ENCODE measurements around the gene CRYBB1. TPM values are rescaled to one million over a fixed set of nuclear protein-coding genes. Genes with fewer than 3 reads are reported as not detected.

The CRYBB1 gene
- total and polyA plus RNA-seq, 5 donors from 2014 or later, result not detected

GRCh38 chr22:26601726-26602125, 16.1 kb downstream of the CRYBB1 start:
- no peaks in the 10 kb centered on the region for H3K4me1 ChIP-seq (ENCODE audit: control insufficient read depth, insufficient read depth, low read length, poor library complexity, severe bottlenecking)
- no peaks in the 10 kb centered on the region for H3K27me3 ChIP-seq (ENCODE audit: control insufficient read depth, insufficient read depth, low read length)
- ATAC-seq (ENCODE audit: low read depth in 2 of 2), result no peak
- no peaks in the 10 kb centered on the region for H3K9me3 ChIP-seq (ENCODE audit: control insufficient read depth in 2 of 2, low read length in 2 of 2)
- H3K27me3 Mint-ChIP-seq, result no peaks in the 10 kb centered on the region
- H3K4me3 Mint-ChIP-seq, result no peak overlapping the region
- H3K36me3 ChIP-seq (ENCODE audit: control insufficient read depth, insufficient read depth, low read length), result no peaks in the 10 kb centered on the region
- peaks cover 0 to 4% (median 0%) of the 10 kb centered on the region in 7 donors for H3K9me3 Mint-ChIP-seq
- no peak overlapping the region for H3K4me3 ChIP-seq (ENCODE audit: low read depth, low read length)
- no peaks in the 10 kb centered on the region for H3K36me3 Mint-ChIP-seq
- DNase-seq, result no peak
- no peak overlapping the region for H3K27ac ChIP-seq (ENCODE audit: insufficient read depth, low read length, poor library complexity, severe bottlenecking)
- H3K27ac Mint-ChIP-seq, result peak overlapping the region in 1 of 3 donors; percentile 42
- peaks cover 0 to 7% (median 1%) of the 10 kb centered on the region in 4 donors for H3K4me1 Mint-ChIP-seq

DNA sequence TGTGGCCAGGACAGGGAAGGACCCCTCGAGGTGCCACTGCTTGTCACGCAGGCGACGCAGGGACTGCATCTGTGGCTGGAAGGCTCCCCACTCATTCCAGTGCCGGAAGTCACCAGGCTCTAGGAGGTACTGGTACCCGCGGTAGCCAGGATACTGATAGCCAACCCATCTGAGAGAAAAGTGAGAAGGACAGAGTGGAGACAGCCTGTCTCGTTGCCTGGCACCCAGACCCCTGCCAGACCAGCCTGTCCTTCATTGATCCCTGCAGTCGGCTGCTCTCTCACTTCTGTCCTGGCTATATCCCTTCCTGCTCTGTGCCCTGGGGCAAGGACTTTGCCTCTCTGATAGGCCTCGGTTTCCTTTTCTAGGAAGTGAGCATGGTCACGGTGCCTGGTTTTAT, 18.3 kb downstream of the CRYBB1 start:
- no peak for ATAC-seq (ENCODE audit: low read depth in 2 of 2)
- Histone ChIP-seq H3K4me3 (ENCODE audit: low read depth, low read length) (no peak overlapping the region), H3K9me3 (ENCODE audit: control insufficient read depth in 2 of 2, low read length in 2 of 2) (no peaks in the 10 kb centered on the region), H3K36me3 (ENCODE audit: control insufficient read depth, insufficient read depth, low read length) (no peaks in the 10 kb centered on the region), H3K27me3 (ENCODE audit: control insufficient read depth, insufficient read depth, low read length) (no peaks in the 10 kb centered on the region), H3K27ac (ENCODE audit: insufficient read depth, low read length, poor library complexity, severe bottlenecking) (no peak overlapping the region), H3K4me1 (ENCODE audit: control insufficient read depth, insufficient read depth, low read length, poor library complexity, severe bottlenecking) (no peaks in the 10 kb centered on the region)
- no peaks in the 10 kb centered on the region for H3K27me3 Mint-ChIP-seq
- no peak overlapping the region for H3K4me3 Mint-ChIP-seq
- no peaks in the 10 kb centered on the region for H3K36me3 Mint-ChIP-seq
- no peak overlapping the region for H3K27ac Mint-ChIP-seq
- DNase-seq, result no peak
- peaks cover 0 to 7% (median 3%) of the 10 kb centered on the region in 4 donors for H3K4me1 Mint-ChIP-seq
- peaks cover 0 to 4% (median 0%) of the 10 kb centered on the region in 7 donors for H3K9me3 Mint-ChIP-seq

GRCh38 chr22:26597480-26597879, 20.3 kb downstream of the CRYBB1 start:
- H3K9me3 ChIP-seq (ENCODE audit: control insufficient read depth in 2 of 2, low read length in 2 of 2), result no peaks in the 10 kb centered on the region
- Mint-ChIP-seq H3K4me3 (no peak overlapping the region), H3K36me3 (no peaks in the 10 kb centered on the region), H3K9me3 (no peaks in the 10 kb centered on the region), H3K27me3 (no peaks in the 10 kb centered on the region), H3K4me1 (peaks cover 2 to 22% (median 16%) of the 10 kb centered on the region in 4 donors), H3K27ac (peak overlapping the region in 1 of 3 donors; percentile 68)
- H3K36me3 ChIP-seq (ENCODE audit: control insufficient read depth, insufficient read depth, low read length), result no peaks in the 10 kb centered on the region
- no peaks in the 10 kb centered on the region for H3K27me3 ChIP-seq (ENCODE audit: control insufficient read depth, insufficient read depth, low read length)
- DNase-seq (no peak), ATAC-seq (ENCODE audit: low read depth in 2 of 2) (no peak)
- no peak overlapping the region for H3K4me3 ChIP-seq (ENCODE audit: low read depth, low read length)
- H3K27ac ChIP-seq (ENCODE audit: insufficient read depth, low read length, poor library complexity, severe bottlenecking), result no peak overlapping the region
- peaks cover 18% of the 10 kb centered on the region for H3K4me1 ChIP-seq (ENCODE audit: control insufficient read depth, insufficient read depth, low read length, poor library complexity, severe bottlenecking)

DNA sequence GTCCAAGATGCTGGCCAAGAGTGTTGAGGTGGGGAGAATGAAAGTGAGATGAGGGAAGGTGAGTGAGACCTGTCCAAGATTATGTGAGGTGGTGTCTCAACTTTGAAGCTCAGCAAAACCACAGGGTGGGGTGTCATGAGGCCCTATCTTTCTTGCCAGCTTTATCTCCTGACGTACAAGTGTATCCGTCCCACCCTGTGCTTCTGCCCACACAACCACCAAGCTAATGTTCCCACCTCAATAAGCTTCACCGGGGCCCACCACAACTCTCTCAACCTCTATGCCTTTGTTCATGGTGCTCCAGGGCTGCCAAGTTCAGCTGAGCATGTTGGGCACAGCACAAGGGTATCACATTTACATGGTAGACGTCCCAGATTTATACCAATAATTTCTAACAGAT, 20.8 kb downstream of the CRYBB1 start:
- Mint-ChIP-seq H3K4me1 (peaks cover 6 to 26% (median 21%) of the 10 kb centered on the region in 4 donors), H3K27ac (peak overlapping the region in 1 of 3 donors; percentile 68), H3K36me3 (no peaks in the 10 kb centered on the region), H3K9me3 (no peaks in the 10 kb centered on the region), H3K4me3 (no peak overlapping the region), H3K27me3 (no peaks in the 10 kb centered on the region)
- Histone ChIP-seq H3K4me1 (ENCODE audit: control insufficient read depth, insufficient read depth, low read length, poor library complexity, severe bottlenecking) (peaks cover 22% of the 10 kb centered on the region), H3K4me3 (ENCODE audit: low read depth, low read length) (no peak overlapping the region), H3K36me3 (ENCODE audit: control insufficient read depth, insufficient read depth, low read length) (no peaks in the 10 kb centered on the region), H3K9me3 (ENCODE audit: control insufficient read depth in 2 of 2, low read length in 2 of 2) (no peaks in the 10 kb centered on the region), H3K27me3 (ENCODE audit: control insufficient read depth, insufficient read depth, low read length) (no peaks in the 10 kb centered on the region), H3K27ac (ENCODE audit: insufficient read depth, low read length, poor library complexity, severe bottlenecking) (no peak overlapping the region)
- DNase-seq (no peak), ATAC-seq (ENCODE audit: low read depth in 2 of 2) (no peak)

DNA sequence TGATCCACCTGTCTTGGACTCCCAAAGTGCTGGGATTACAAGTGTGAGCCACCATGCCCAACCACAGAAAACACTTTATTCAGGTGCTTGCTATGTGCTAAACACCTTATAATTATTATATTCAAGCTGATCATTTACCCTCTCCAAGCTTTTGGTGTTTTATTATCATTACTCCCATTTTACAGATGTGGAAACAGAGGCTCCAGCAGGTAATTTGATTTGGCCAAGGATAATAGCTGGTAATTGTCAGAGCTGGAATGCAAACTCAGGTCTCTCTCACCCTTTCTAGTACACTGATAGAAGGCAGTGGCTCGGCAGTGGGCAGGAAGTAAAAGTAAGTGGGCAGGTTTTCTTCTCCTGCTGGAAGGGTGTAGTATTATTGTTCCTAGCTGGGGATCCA, 24.1 kb downstream of the CRYBB1 start:
- no peaks in the 10 kb centered on the region for H3K27me3 ChIP-seq (ENCODE audit: control insufficient read depth, insufficient read depth, low read length)
- H3K27ac Mint-ChIP-seq, result peak overlapping the region; percentile 60 to 78 (median 71)
- no peak overlapping the region for H3K27ac ChIP-seq (ENCODE audit: insufficient read depth, low read length, poor library complexity, severe bottlenecking)
- H3K4me3 ChIP-seq (ENCODE audit: low read depth, low read length), result peak overlapping the region; percentile 14
- H3K4me1 Mint-ChIP-seq, result peaks cover 15 to 49% (median 33%) of the 10 kb centered on the region in 4 donors
- no peak for DNase-seq
- peaks cover 44% of the 10 kb centered on the region for H3K4me1 ChIP-seq (ENCODE audit: control insufficient read depth, insufficient read depth, low read length, poor library complexity, severe bottlenecking)
- no peaks in the 10 kb centered on the region for H3K9me3 ChIP-seq (ENCODE audit: control insufficient read depth in 2 of 2, low read length in 2 of 2)
- H3K36me3 Mint-ChIP-seq, result no peaks in the 10 kb centered on the region
- no peaks in the 10 kb centered on the region for H3K27me3 Mint-ChIP-seq
- H3K36me3 ChIP-seq (ENCODE audit: control insufficient read depth, insufficient read depth, low read length), result no peaks in the 10 kb centered on the region
- no peak for ATAC-seq (ENCODE audit: low read depth in 2 of 2)
- H3K4me3 Mint-ChIP-seq, result peak overlapping the region in 2 of 4 donors; percentile 29 to 67
- no peaks in the 10 kb centered on the region for H3K9me3 Mint-ChIP-seq

DNA sequence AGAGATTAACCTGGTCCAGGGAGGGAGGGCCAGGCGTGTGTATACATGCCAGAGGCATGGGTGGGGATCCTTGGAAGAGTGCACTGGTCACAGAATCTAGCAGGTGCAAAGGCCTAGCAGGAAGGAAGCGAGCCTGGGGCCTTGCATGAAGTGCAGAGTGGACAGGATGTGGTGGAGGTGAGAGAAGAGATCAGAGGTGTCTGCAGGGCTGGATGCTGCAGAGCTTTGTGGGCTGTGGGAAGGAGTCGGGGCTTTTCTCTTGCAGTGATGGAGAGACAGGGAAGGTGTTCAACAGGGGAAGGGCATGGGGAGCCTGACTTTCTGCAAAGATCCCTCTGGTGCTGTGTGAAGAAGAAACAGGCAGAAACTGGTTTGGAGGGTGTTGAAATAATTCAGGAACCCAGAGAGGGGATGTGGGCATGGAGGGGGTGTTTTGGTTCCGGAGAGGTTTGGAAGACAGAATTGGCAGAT, 25.4 kb downstream of the CRYBB1 start:
- peak; percentile 8 to 83 (median 40) for DNase-seq
- Mint-ChIP-seq H3K4me3 (peak overlapping the region; percentile 37 to 77 (median 68)), H3K36me3 (no peaks in the 10 kb centered on the region), H3K4me1 (peaks cover 15 to 61% (median 40%) of the 10 kb centered on the region in 4 donors), H3K27ac (peak overlapping the region; percentile 86 to 97 (median 90)), H3K27me3 (no peaks in the 10 kb centered on the region), H3K9me3 (no peaks in the 10 kb centered on the region)
- Histone ChIP-seq H3K27ac (ENCODE audit: insufficient read depth, low read length, poor library complexity, severe bottlenecking) (peak overlapping the region; percentile 55), H3K4me1 (ENCODE audit: control insufficient read depth, insufficient read depth, low read length, poor library complexity, severe bottlenecking) (peaks cover 48% of the 10 kb centered on the region), H3K4me3 (ENCODE audit: low read depth, low read length) (peak overlapping the region; percentile 38), H3K36me3 (ENCODE audit: control insufficient read depth, insufficient read depth, low read length) (no peaks in the 10 kb centered on the region), H3K9me3 (ENCODE audit: control insufficient read depth in 2 of 2, low read length in 2 of 2) (no peaks in the 10 kb centered on the region), H3K27me3 (ENCODE audit: control insufficient read depth, insufficient read depth, low read length) (no peaks in the 10 kb centered on the region)
- peak; percentile 34 to 57 for ATAC-seq (ENCODE audit: low read depth in 2 of 2)

GRCh38 chr22:26589845-26590736, 27.7 kb downstream of the CRYBB1 start, which contains the start of gene TPST2:
TPST2 (minus strand) TSS chr22:26590132; CDS start chr22:26541630, 48,502 bp downstream.
- Histone ChIP-seq H3K4me3 (ENCODE audit: low read depth, low read length) (peak within 1 kb of the TSS; percentile 97), H3K4me1 (ENCODE audit: control insufficient read depth, insufficient read depth, low read length, poor library complexity, severe bottlenecking) (peaks cover 68% of the 10 kb centered on the region), H3K9me3 (ENCODE audit: control insufficient read depth in 2 of 2, low read length in 2 of 2) (no peaks in the 10 kb centered on the region), H3K36me3 (ENCODE audit: control insufficient read depth, insufficient read depth, low read length) (no peaks in the 10 kb centered on the region), H3K27me3 (ENCODE audit: control insufficient read depth, insufficient read depth, low read length) (no peaks in the 10 kb centered on the region), H3K27ac (ENCODE audit: insufficient read depth, low read length, poor library complexity, severe bottlenecking) (peak within 1 kb of the TSS; percentile 83)
- Mint-ChIP-seq H3K4me3 (peak within 1 kb of the TSS; percentile 94 to 96 (median 96)), H3K9me3 (peaks cover 0 to 1% (median 0%) of the 10 kb centered on the region in 7 donors), H3K27ac (peak within 1 kb of the TSS; percentile 78 to 95 (median 90)), H3K36me3 (no peaks in the 10 kb centered on the region), H3K27me3 (no peaks in the 10 kb centered on the region), H3K4me1 (peaks cover 15 to 84% (median 51%) of the 10 kb centered on the region in 4 donors)
- ATAC-seq (ENCODE audit: low read depth in 2 of 2), result peak; percentile 86 to 87
- DNase-seq, result peak; percentile 73 to 78 (median 75)

All from CD4-positive, CD25-positive, alpha-beta regulatory T cell (primary cell).